Measurements from ENCODE around the gene EYS. TPM values are rescaled to one million over a fixed set of nuclear protein-coding genes. Genes with fewer than 3 reads are reported as not detected.

Gene EYS
- total RNA-seq, 1 experiment from 2014 or later, result not detected

DNA sequence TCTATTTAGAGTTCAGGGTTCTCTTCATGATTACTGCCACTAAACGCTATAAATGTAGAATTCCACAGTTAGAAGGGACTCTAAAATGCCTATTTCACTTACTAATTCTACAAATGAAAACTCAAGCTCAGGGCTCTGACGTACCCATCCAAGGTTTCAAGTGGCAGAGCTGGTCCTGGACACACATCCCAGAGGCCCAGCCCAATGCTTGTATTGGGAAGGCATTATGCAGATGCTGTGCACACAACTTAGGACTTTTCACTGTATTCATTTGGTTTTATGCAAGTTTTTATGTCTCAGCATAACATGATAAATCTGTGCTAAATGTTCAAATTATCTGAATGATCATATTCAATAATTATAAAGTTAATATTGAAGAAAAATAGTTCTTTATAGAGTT, 1761.0 kb downstream of the EYS start:
- Histone ChIP-seq H2BK15ac (ENCODE audit: low read depth, low read length) (no peak overlapping the region), H4K91ac (ENCODE audit: insufficient read length, low read depth, low read length) (no peak overlapping the region), H3K79me2 (ENCODE audit: insufficient read depth, low read length) (no peaks in the 10 kb centered on the region), H3T11ph (ENCODE audit: low read length) (no peak overlapping the region), H3K4me1 (ENCODE audit: insufficient read depth, low read length) (no peaks in the 10 kb centered on the region; the same call in 1 of the 2 replicates), H3K27ac (ENCODE audit: insufficient read length, low read depth, low read length) (no peak overlapping the region), H3K79me1 (ENCODE audit: insufficient read depth, low read depth, low read length, poor library complexity, severe bottlenecking) (no peaks in the 10 kb centered on the region), H3K23me2 (ENCODE audit: insufficient read length, low read depth, low read length, poor library complexity, severe bottlenecking) (no peaks in the 10 kb centered on the region), H3K14ac (ENCODE audit: insufficient read depth, low read length) (no peak overlapping the region), H3K27me3 (ENCODE audit: insufficient read depth, low read length) (no peaks in the 10 kb centered on the region), H3K23ac (ENCODE audit: insufficient read length, low read depth, low read length) (no peak overlapping the region), H4K5ac (ENCODE audit: insufficient read length, low read depth, low read length) (no peak overlapping the region), H4K8ac (replicated peaks; ENCODE audit: insufficient read length, low read depth, low read length) (no peak overlapping the region), H2BK5ac (ENCODE audit: insufficient read length, low read length) (no peak overlapping the region), H3K18ac (ENCODE audit: insufficient read length, low read depth, low read length) (no peak overlapping the region), H3K4me2 (ENCODE audit: insufficient read depth, insufficient read length, low read length) (no peak overlapping the region), H2BK12ac (ENCODE audit: insufficient read length, low read depth, low read length) (no peak overlapping the region), H3K9ac (ENCODE audit: extremely low read depth, insufficient read length, low read length) (no peak overlapping the region), H2AK5ac (ENCODE audit: insufficient read length, low read length) (no peak overlapping the region), H3K56ac (ENCODE audit: insufficient read length, low read depth, low read length) (no peak overlapping the region), H2BK20ac (ENCODE audit: low read depth, low read length, poor library complexity, severe bottlenecking) (no peak overlapping the region), H4K20me1 (ENCODE audit: control insufficient read depth, insufficient read depth, insufficient read length) (no peaks in the 10 kb centered on the region), H3K4ac (ENCODE audit: low read depth, low read length) (no peak overlapping the region), H3K9me3 (ENCODE audit: control insufficient read depth, low read depth, low read length) (no peaks in the 10 kb centered on the region), H2AFZ (ENCODE audit: low read length) (no peak overlapping the region), H2BK120ac (ENCODE audit: low read depth, low read length, poor library complexity, severe bottlenecking) (no peak overlapping the region)
- no CpG with 5 or more reads among the region's 2 CpGs for WGBS (ENCODE audit: extremely low coverage, insufficient read length, low lambda C conversion rate)
- Mint-ChIP-seq H3K27me3 (ENCODE audit: low read depth) (no peaks in the 10 kb centered on the region), H3K4me3 (no peak overlapping the region), H3K27ac (no peak overlapping the region), H3K36me3 (ENCODE audit: insufficient read depth in 1 of 3, low read depth in 3 of 3) (peaks cover 2 to 4% (median 2%) of the 10 kb centered on the region in 3 experiments; a peak in 5 of 7 replicates), H3K9me3 (peaks cover 2 to 3% of the 10 kb centered on the region in 2 experiments; a peak in 3 of 5 replicates), H3K4me1 (peaks cover 17 to 19% of the 10 kb centered on the region in 2 experiments)
- TF ChIP-seq, protein P1, sequence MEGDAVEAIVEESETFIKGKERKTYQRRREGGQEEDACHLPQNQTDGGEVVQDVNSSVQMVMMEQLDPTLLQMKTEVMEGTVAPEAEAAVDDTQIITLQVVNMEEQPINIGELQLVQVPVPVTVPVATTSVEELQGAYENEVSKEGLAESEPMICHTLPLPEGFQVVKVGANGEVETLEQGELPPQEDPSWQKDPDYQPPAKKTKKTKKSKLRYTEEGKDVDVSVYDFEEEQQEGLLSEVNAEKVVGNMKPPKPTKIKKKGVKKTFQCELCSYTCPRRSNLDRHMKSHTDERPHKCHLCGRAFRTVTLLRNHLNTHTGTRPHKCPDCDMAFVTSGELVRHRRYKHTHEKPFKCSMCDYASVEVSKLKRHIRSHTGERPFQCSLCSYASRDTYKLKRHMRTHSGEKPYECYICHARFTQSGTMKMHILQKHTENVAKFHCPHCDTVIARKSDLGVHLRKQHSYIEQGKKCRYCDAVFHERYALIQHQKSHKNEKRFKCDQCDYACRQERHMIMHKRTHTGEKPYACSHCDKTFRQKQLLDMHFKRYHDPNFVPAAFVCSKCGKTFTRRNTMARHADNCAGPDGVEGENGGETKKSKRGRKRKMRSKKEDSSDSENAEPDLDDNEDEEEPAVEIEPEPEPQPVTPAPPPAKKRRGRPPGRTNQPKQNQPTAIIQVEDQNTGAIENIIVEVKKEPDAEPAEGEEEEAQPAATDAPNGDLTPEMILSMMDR (conservative IDR thresholded peaks at IDR 0.05), result no peak
- no peak for DNase-seq
